Heart left ventricle (tissue), 13 donors: ENCODE results near the gene GOT1.

Experiments
- POLR2A ChIP-seq, 2 donors: fragments of 450-650 bp; IDR thresholded peaks; one replicate each; pipeline ENCODE4 v1.6.1; 2017; ENCODE audit warnings: antibody characterized with exemption in 2 of 2, mild to moderate bottlenecking in 2 of 2, moderate library complexity in 2 of 2
- TF ChIP-seq, protein P1 (sequence below), 12 donors: fragments of 200-600 bp; sonication (generic) in 4 of 12; IDR thresholded peaks; one replicate each; pipeline versions ENCODE4 v1.5.0 to v1.8.0; 2018 to 2022; ENCODE audit warnings: antibody characterized with exemption in 12 of 12, mild to moderate bottlenecking in 5 of 12
- donor health status: ischemic (EF 13 %, LVEDD 7.1; RV severe dilation, severe dysfunction).
- donor health status: DM: no; HTN: yes; CAD: no.
- donor health status: DM: no; HTN: no; CAD: no.
- donor health status: ischemic (EF 25% LVEDD 6.9; RV normal size, moderate dysfunction).
- donor health status: ischemic (EF 25% LVEDD 5.7; RV mildly dilated, moderate dysfunction).
- donor health status: ischemic (EF 35%, LVEDD 5.7; RV mildly dilated, moderate dysfunction).
- donor health status: nonischemic (EF 11% LVEDD 7.7; RV severe dilation, severe dysfunction).
- donor health status: DM: yes; HTN: yes; CAD: no.
- donor health status: PGD.
- donor health status: ischemic (EF 29% LVEDD 5.4; RV normal size, mild dysfunction).
- donor health status: nonischemic (EF 23%, LVEDD 6.1; RV moderate dilation, normal function).

DNA sequence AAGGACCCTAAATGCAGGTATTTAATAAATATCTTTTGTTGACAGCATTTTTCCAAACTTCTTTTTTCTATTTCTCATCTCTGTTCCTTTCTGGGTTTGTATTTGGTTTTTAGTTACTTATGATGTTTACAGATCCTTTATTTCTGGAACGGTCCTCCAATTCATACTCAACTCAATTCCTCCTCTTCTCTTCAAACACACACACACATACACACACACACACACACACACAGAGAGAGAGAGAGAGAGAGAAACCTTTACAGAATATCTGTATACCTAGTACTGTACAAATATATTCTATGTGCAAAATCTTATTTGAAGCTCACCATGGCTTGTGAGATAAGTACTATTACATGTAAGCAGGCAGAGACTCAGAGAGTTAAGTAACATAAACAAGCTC lies 21.6 kb upstream of the GOT1 start:
- TF ChIP-seq POLR2A (IDR thresholded peaks at IDR 0.05), result no peak
- TF ChIP-seq, protein P1, sequence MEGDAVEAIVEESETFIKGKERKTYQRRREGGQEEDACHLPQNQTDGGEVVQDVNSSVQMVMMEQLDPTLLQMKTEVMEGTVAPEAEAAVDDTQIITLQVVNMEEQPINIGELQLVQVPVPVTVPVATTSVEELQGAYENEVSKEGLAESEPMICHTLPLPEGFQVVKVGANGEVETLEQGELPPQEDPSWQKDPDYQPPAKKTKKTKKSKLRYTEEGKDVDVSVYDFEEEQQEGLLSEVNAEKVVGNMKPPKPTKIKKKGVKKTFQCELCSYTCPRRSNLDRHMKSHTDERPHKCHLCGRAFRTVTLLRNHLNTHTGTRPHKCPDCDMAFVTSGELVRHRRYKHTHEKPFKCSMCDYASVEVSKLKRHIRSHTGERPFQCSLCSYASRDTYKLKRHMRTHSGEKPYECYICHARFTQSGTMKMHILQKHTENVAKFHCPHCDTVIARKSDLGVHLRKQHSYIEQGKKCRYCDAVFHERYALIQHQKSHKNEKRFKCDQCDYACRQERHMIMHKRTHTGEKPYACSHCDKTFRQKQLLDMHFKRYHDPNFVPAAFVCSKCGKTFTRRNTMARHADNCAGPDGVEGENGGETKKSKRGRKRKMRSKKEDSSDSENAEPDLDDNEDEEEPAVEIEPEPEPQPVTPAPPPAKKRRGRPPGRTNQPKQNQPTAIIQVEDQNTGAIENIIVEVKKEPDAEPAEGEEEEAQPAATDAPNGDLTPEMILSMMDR (IDR thresholded peaks at IDR 0.05), result no peak
